H9 (cell line): Measurements from ENCODE around the gene CHRM4. TPM values are rescaled to one million over a fixed set of nuclear protein-coding genes. Genes with fewer than 3 reads are reported as not detected.

ENCODE experiments used
- DNase-seq: peaks from one replicate; pipeline ENCODE4 v3.0.0-alpha.2; 2017
- H2AFZ ChIP-seq: one replicate; pipeline ENCODE4 v1.6.1; 2013; ENCODE audit warnings: mild to moderate bottlenecking, low read length, control low read depth, moderate library complexity
- H2AK5ac ChIP-seq: 2 replicates; pipeline ENCODE4 v1.6.1; 2013; ENCODE audit warnings: low read length, control low read depth, mixed read lengths; ENCODE audit not compliant: insufficient read length
- H2BK120ac ChIP-seq: one replicate; pipeline ENCODE4 v1.6.1; 2013; ENCODE audit warnings: low read depth, mild to moderate bottlenecking, low read length, control low read depth, inconsistent platforms; ENCODE audit not compliant: poor library complexity, severe bottlenecking
- H2BK12ac ChIP-seq: 2 replicates; pipeline ENCODE4 v1.6.1; 2013; ENCODE audit warnings: low read length, control low read depth, mixed read lengths, low read depth; ENCODE audit not compliant: insufficient read length
- H2BK15ac ChIP-seq: 2 replicates; pipeline ENCODE4 v1.6.1; 2013; ENCODE audit warnings: low read depth, low read length, control low read depth
- H2BK20ac ChIP-seq: one replicate; pipeline ENCODE4 v1.6.1; 2013; ENCODE audit warnings: low read depth, mild to moderate bottlenecking, low read length, control low read depth, inconsistent platforms; ENCODE audit not compliant: poor library complexity, severe bottlenecking
- H2BK5ac ChIP-seq: 2 replicates; pipeline ENCODE4 v1.6.1; 2013; ENCODE audit warnings: low read length, control low read depth, mixed read lengths; ENCODE audit not compliant: insufficient read length
- H3K14ac ChIP-seq: 2 replicates; pipeline ENCODE4 v1.6.1; 2013; ENCODE audit warnings: low read length, control low read depth; ENCODE audit not compliant: insufficient read depth
- H3K18ac ChIP-seq: 2 replicates; pipeline ENCODE4 v1.6.1; 2013; ENCODE audit warnings: low read depth, mild to moderate bottlenecking, mixed read lengths, low read length, control low read depth; ENCODE audit not compliant: insufficient read length
- H3K23ac ChIP-seq: 2 replicates; pipeline ENCODE4 v1.6.1; 2013; ENCODE audit warnings: low read length, control low read depth, mixed read lengths, low read depth; ENCODE audit not compliant: insufficient read length
- H3K23me2 ChIP-seq: 2 replicates; pipeline ENCODE4 v1.6.1; 2013; ENCODE audit warnings: low read depth, mild to moderate bottlenecking, mixed read lengths, low read length, control low read depth; ENCODE audit not compliant: insufficient read length, poor library complexity, severe bottlenecking
- H3K27ac ChIP-seq: 2 replicates; pipeline ENCODE4 v1.5.1; 2013; ENCODE audit warnings: low read length, control low read depth, mixed read lengths, low read depth; ENCODE audit not compliant: insufficient read length
- H3K27me3 ChIP-seq: 2 replicates; pipeline ENCODE4 v1.6.1; 2013; ENCODE audit warnings: low read length, control low read depth, inconsistent platforms; ENCODE audit not compliant: insufficient read depth
- H3K4ac ChIP-seq: 2 replicates; pipeline ENCODE4 v1.6.1; 2013; ENCODE audit warnings: low read depth, mild to moderate bottlenecking, control low read depth, inconsistent platforms, low read length, moderate library complexity
- H3K4me1 ChIP-seq: 2 replicates; pipeline ENCODE4 v1.6.1; 2013; ENCODE audit warnings: low read length, control low read depth, inconsistent platforms; ENCODE audit not compliant: insufficient read depth
- H3K4me2 ChIP-seq: 2 replicates; pipeline ENCODE4 v1.6.1; 2013; ENCODE audit warnings: low read length, control low read depth, mixed read lengths; ENCODE audit not compliant: insufficient read length, insufficient read depth
- H3K56ac ChIP-seq: 2 replicates; pipeline ENCODE4 v1.6.1; 2013; ENCODE audit warnings: low read depth, mild to moderate bottlenecking, mixed read lengths, low read length, control low read depth; ENCODE audit not compliant: insufficient read length
- H3K79me1 ChIP-seq: 2 replicates; pipeline ENCODE4 v1.6.1; 2013; ENCODE audit warnings: low read depth, mild to moderate bottlenecking, moderate library complexity, low read length, control low read depth, inconsistent platforms; ENCODE audit not compliant: insufficient read depth, poor library complexity, severe bottlenecking
- H3K79me2 ChIP-seq: 2 replicates; pipeline ENCODE4 v1.6.1; 2013; ENCODE audit warnings: low read length, control low read depth, inconsistent platforms; ENCODE audit not compliant: insufficient read depth
- H3K9ac ChIP-seq: 2 replicates; pipeline ENCODE4 v1.6.1; 2013; ENCODE audit warnings: low read length, control low read depth, mixed read lengths; ENCODE audit not compliant: insufficient read length; ENCODE audit errors: extremely low read depth
- H3K9me3 ChIP-seq: one replicate; pipeline ENCODE4 v1.6.1; 2013; ENCODE audit warnings: low read depth, low read length, inconsistent platforms; ENCODE audit not compliant: control insufficient read depth
- H3T11ph ChIP-seq: one replicate; pipeline ENCODE4 v1.6.1; 2013; ENCODE audit warnings: mild to moderate bottlenecking, low read length, control low read depth, inconsistent platforms
- H4K20me1 ChIP-seq: one replicate; pipeline ENCODE4 v1.6.1; 2013; ENCODE audit not compliant: control insufficient read depth, insufficient read length, insufficient read depth
- H4K5ac ChIP-seq: 2 replicates; pipeline ENCODE4 v1.6.1; 2013; ENCODE audit warnings: low read depth, mild to moderate bottlenecking, mixed read lengths, low read length, control low read depth; ENCODE audit not compliant: insufficient read length
- H4K8ac ChIP-seq: replicated peaks from 2 replicates; pipeline ENCODE4 v1.6.1; 2013; ENCODE audit warnings: low read length, control low read depth, mixed read lengths, low read depth; ENCODE audit not compliant: insufficient read length
- H4K91ac ChIP-seq: 2 replicates; pipeline ENCODE4 v1.6.1; 2013; ENCODE audit warnings: low read depth, mild to moderate bottlenecking, moderate library complexity, mixed read lengths, low read length, control low read depth; ENCODE audit not compliant: insufficient read length
- H3K27ac Mint-ChIP-seq, 3 experiments: 2 replicates in 2 of 3; 3 replicates in 1 of 3; pipeline ENCODE4 v1.8.0; 2020 to 2021; ENCODE audit warnings: mixed read lengths in 3 of 3, mild to moderate bottlenecking in 1 of 3, moderate library complexity in 1 of 3
- H3K27me3 Mint-ChIP-seq: 2 replicates; pipeline ENCODE4 v1.8.0; 2021; ENCODE audit warnings: low read depth, mild to moderate bottlenecking, moderate library complexity, mixed read lengths
- H3K36me3 Mint-ChIP-seq, 3 experiments: 2 replicates in 2 of 3; 3 replicates in 1 of 3; pipeline ENCODE4 v1.8.0; 2020 to 2021; ENCODE audit warnings: low read depth in 3 of 3, mixed read lengths in 3 of 3; ENCODE audit not compliant: insufficient read depth in 1 of 3
- H3K4me1 Mint-ChIP-seq, 2 experiments: 2 replicates each; pipeline ENCODE4 v1.8.0; 2020; ENCODE audit warnings: mixed read lengths in 2 of 2
- H3K4me3 Mint-ChIP-seq, 2 experiments: 2 replicates in 1 of 2; 3 replicates in 1 of 2; pipeline ENCODE4 v1.8.0; 2020 to 2021; ENCODE audit warnings: mild to moderate bottlenecking in 2 of 2, mixed read lengths in 2 of 2, moderate library complexity in 1 of 2
- H3K9me3 Mint-ChIP-seq, 2 experiments: 2 replicates in 1 of 2; 3 replicates in 1 of 2; pipeline ENCODE4 v1.8.0; 2020; ENCODE audit warnings: mild to moderate bottlenecking in 2 of 2, mixed read lengths in 2 of 2, moderate library complexity in 1 of 2
- CTCF ChIP-seq: fragments of 200-600 bp; sonication (generic); conservative IDR thresholded peaks from 3 replicates; pipeline ENCODE4 v1.8.0; 2021; ENCODE audit warnings: antibody characterized with exemption, mild to moderate bottlenecking
- WGBS: extraction: QIAGEN DNeasy Blood & Tissue Kit; methylation state at CpG from one replicate; pipeline ENCODE4 v1.1.7; 2013; ENCODE audit warnings: missing lambda C conversion rate, low lambda C conversion rate, mixed read lengths; ENCODE audit not compliant: insufficient read length; ENCODE audit errors: extremely low coverage; 5-methylcytosine and 5-hydroxymethylcytosine counted together
- total RNA-seq: library from RNA; stranded (reverse); gene quantifications from 2 replicates; pipeline ENCODE4 v1.2.1, GENCODE V29; 2021

CHRM4 gene
- total RNA-seq, 1 experiment from 2014 or later, result 1.0 TPM

GRCh38 chr11:46404476-46405017, 13.0 kb upstream of the CHRM4 start:
- no peak overlapping the region for H3K23ac ChIP-seq
- Mint-ChIP-seq H3K27me3 (no peaks in the 10 kb centered on the region), H3K4me3 (no peak overlapping the region), H3K9me3 (no peaks in the 10 kb centered on the region), H3K36me3 (peaks cover 9 to 47% (median 19%) of the 10 kb centered on the region in 3 experiments), H3K27ac (no peak overlapping the region; a peak in 1 of 7 replicates), H3K4me1 (no peaks in the 10 kb centered on the region)
- no peak overlapping the region for H2AK5ac ChIP-seq
- H2AFZ ChIP-seq, result no peak overlapping the region
- H3K27me3 ChIP-seq, result no peaks in the 10 kb centered on the region
- H3K4me2 ChIP-seq, result no peak overlapping the region
- H3K9ac ChIP-seq, result no peak overlapping the region
- H4K8ac ChIP-seq, result no peak overlapping the region
- H2BK12ac ChIP-seq, result no peak overlapping the region
- no peak overlapping the region for H3K18ac ChIP-seq
- no peak overlapping the region for H2BK120ac ChIP-seq
- H2BK20ac ChIP-seq, result no peak overlapping the region
- no CpG with 5 or more reads among the region's 5 CpGs for whole genome bisulfite sequencing
- no peak overlapping the region for H4K91ac ChIP-seq
- no peaks in the 10 kb centered on the region for H3K9me3 ChIP-seq
- no peak overlapping the region for H4K5ac ChIP-seq
- no peak overlapping the region for H2BK15ac ChIP-seq
- no peaks in the 10 kb centered on the region for H3K4me1 ChIP-seq
- H4K20me1 ChIP-seq, result no peaks in the 10 kb centered on the region
- H3K27ac ChIP-seq, result no peak overlapping the region
- no peak for TF ChIP-seq CTCF
- no peak overlapping the region; the same call in 1 of the 2 replicates for H3K14ac ChIP-seq
- H3K56ac ChIP-seq, result no peak overlapping the region
- no peak for DNase-seq
- no peak overlapping the region for H2BK5ac ChIP-seq
- no peaks in the 10 kb centered on the region for H3K79me1 ChIP-seq
- no peaks in the 10 kb centered on the region for H3K79me2 ChIP-seq
- no peak overlapping the region for H3K4ac ChIP-seq
- H3K23me2 ChIP-seq, result no peaks in the 10 kb centered on the region
- H3T11ph ChIP-seq, result no peak overlapping the region
